HepG2 (cell line): ENCODE data around the gene FAM3A. TPM values are rescaled to one million over a fixed set of nuclear protein-coding genes. Genes with fewer than 3 reads are reported as not detected.

Experiments
- AGO2 ChIP-seq: fragments of 200-400 bp; formaldehyde crosslinking; optimal IDR thresholded peaks from 2 replicates; pipeline ENCODE3; 2017; ENCODE audit warnings: mild to moderate bottlenecking, low read depth, low read length, moderate library complexity
- ATRX ChIP-seq: sonication (generic); formaldehyde crosslinking; IDR thresholded peaks from 2 replicates; pipeline ENCODE4 v1.4.0; 2020; ENCODE audit warnings: missing genetic modification reagents, borderline replicate concordance
- CEBPB ChIP-seq: IDR thresholded peaks from 2 replicates; pipeline ENCODE4 v1.6.1; 2011; ENCODE audit warnings: low read depth, low read length, improper control_type of control experiment, borderline replicate concordance
- HDAC1 ChIP-seq: sonication (generic); formaldehyde crosslinking; IDR thresholded peaks from 2 replicates; pipeline ENCODE4 v1.5.1; 2020; ENCODE audit warnings: mild to moderate bottlenecking, missing genetic modification reagents
- KDM5B ChIP-seq: sonication (generic); formaldehyde crosslinking; IDR thresholded peaks from 2 replicates; pipeline ENCODE4 v1.4.0; 2020; ENCODE audit warnings: missing genetic modification reagents, mild to moderate bottlenecking, borderline replicate concordance
- POLR2G ChIP-seq: fragments of 200-400 bp; formaldehyde crosslinking; IDR thresholded peaks from 2 replicates; pipeline ENCODE4 v1.6.1; 2018; ENCODE audit warnings: mild to moderate bottlenecking, low read depth, low read length, moderate library complexity
- RXRB ChIP-seq: IDR thresholded peaks from 2 replicates; pipeline ENCODE4 v1.6.1; 2016; ENCODE audit warnings: borderline replicate concordance, missing genetic modification reagents, missing compliant biosample characterization
- polyA plus RNA-seq, 8 experiments: library from polyadenylated mRNA; depleted of rRNA in 3 of 8; stranded (reverse) in 7 of 8; unstranded in 1 of 8; fragments of >200 nt; fragmentation: Illumina TruSeq in 4 of 8; extraction: Trizol in 4 of 8; gene quantifications; 2 replicates each; pipeline versions ENCODE4 v1.2.1 to v1.2.3, GENCODE V29; 2011 to 2016; ENCODE audit warnings: low read depth in 4 of 8, missing spikeins in 1 of 8, mixed read lengths in 1 of 8; ENCODE audit not compliant: insufficient read depth in 1 of 8
- total RNA-seq, 5 experiments: library from RNA; depleted of rRNA; stranded (reverse); fragments of >200 nt; fragmentation: Illumina TruSeq; extraction: Trizol; gene quantifications; 2 replicates each; pipeline ENCODE4 v1.2.3, GENCODE V29; 2016; ENCODE audit warnings: low read depth in 1 of 5
- TF ChIP-seq, protein P1 (sequence below): sonication (generic); formaldehyde crosslinking; IDR thresholded peaks from 2 replicates; pipeline ENCODE4 v1.5.1; 2020; ENCODE audit warnings: mild to moderate bottlenecking, missing genetic modification reagents
- TF ChIP-seq, protein P2 (sequence below): IDR thresholded peaks from 2 replicates; pipeline ENCODE4 v1.6.1; 2016
- TF ChIP-seq, protein P3 (sequence below), 2 experiments: IDR thresholded peaks; 2 replicates each; pipeline ENCODE4 v1.6.1; 2011 to 2012; ENCODE audit warnings: low read length in 2 of 2, borderline replicate concordance in 1 of 2, low read depth in 1 of 2, mild to moderate bottlenecking in 1 of 2, moderate library complexity in 1 of 2

FAM3A gene
- total and polyA plus RNA-seq, 2 of the 13 experiments (the other 11 are each of a cell fraction or from before 2014, with no cell fraction given), result 11.2 to 22.7 TPM

DNA sequence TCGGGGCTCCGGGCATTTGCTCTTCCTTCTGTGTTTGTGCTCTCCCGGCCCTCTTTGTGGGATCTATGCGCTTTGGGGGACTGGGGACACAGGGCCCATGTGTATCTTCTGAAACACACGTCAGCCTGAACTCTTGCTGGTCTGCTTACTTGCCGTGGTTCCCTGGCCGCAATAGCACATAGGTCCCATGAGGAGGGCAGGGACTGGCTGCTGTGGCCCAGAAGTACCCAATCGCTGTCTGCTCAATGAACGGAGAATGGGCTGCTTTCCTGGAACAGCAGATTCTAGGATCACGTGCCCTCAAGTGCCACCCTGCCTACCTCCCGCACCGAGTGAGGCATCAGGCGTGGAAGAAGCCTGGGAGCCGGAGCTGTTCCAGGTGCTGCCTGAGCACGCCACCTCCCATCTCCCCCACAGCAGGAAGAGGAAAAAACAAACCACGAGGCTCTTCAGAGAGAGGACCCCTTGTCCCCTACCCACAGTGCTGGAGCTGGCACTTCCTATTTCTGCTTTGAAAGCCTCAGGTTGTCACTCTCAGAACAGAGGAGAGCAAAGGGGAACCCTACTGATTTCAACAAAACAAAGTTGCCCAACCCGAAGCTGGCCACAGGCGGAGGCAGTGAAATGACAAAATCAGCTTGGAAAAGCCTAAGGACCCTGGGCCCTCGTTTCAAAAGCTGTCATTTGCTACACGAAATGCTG, 26.8 kb upstream of the FAM3A start (continued):
- peak; percentile 53; the same call in 1 of the 2 replicates for TF ChIP-seq POLR2G
- TF ChIP-seq ATRX (CRISPR knock-in tag), result no peak
- TF ChIP-seq AGO2, result peak; percentile 56
- TF ChIP-seq, protein P1, sequence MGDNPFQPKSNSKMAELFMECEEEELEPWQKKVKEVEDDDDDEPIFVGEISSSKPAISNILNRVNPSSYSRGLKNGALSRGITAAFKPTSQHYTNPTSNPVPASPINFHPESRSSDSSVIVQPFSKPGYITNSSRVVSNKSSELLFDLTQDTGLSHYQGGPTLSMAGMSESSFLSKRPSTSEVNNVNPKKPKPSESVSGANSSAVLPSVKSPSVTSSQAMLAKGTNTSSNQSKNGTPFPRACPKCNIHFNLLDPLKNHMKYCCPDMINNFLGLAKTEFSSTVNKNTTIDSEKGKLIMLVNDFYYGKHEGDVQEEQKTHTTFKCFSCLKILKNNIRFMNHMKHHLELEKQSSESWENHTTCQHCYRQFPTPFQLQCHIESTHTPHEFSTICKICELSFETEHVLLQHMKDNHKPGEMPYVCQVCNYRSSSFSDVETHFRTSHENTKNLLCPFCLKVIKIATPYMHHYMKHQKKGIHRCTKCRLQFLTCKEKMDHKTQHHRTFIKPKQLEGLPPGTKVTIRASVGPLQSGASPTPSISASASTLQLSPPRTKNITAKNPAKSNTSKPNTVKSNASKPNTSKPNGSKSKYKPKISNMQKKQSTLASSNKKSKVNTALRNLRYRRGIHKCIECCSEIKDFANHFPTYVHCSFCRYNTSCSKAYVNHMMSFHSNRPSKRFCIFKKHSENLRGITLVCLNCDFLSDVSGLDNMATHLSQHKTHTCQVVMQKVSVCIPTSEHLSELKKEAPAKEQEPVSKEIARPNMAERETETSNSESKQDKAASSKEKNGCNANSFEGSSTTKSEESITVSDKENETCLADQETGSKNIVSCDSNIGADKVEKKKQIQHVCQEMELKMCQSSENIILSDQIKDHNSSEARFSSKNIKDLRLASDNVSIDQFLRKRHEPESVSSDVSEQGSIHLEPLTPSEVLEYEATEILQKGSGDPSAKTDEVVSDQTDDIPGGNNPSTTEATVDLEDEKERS (CRISPR knock-in tag), result 0 out of 2 replicates have a peak, but pooled peaks have one; percentile 55
- peak; percentile 42; the same call in 1 of the 2 replicates for TF ChIP-seq CEBPB
- 0 out of 2 replicates have a peak, but pooled peaks have one; percentile 16 for TF ChIP-seq RXRB
- TF ChIP-seq HDAC1 (CRISPR knock-in tag), result no peak
- TF ChIP-seq, protein P2, sequence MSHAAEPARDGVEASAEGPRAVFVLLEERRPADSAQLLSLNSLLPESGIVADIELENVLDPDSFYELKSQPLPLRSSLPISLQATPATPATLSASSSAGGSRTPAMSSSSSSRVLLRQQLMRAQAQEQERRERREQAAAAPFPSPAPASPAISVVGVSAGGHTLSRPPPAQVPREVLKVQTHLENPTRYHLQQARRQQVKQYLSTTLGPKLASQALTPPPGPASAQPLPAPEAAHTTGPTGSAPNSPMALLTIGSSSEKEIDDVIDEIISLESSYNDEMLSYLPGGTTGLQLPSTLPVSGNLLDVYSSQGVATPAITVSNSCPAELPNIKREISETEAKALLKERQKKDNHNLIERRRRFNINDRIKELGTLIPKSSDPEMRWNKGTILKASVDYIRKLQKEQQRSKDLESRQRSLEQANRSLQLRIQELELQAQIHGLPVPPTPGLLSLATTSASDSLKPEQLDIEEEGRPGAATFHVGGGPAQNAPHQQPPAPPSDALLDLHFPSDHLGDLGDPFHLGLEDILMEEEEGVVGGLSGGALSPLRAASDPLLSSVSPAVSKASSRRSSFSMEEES, result 0 out of 2 replicates have a peak, but pooled peaks have one; percentile 42
- TF ChIP-seq KDM5B (CRISPR knock-in tag), result 0 out of 2 replicates have a peak, but pooled peaks have one; percentile 25
- TF ChIP-seq, protein P3, sequence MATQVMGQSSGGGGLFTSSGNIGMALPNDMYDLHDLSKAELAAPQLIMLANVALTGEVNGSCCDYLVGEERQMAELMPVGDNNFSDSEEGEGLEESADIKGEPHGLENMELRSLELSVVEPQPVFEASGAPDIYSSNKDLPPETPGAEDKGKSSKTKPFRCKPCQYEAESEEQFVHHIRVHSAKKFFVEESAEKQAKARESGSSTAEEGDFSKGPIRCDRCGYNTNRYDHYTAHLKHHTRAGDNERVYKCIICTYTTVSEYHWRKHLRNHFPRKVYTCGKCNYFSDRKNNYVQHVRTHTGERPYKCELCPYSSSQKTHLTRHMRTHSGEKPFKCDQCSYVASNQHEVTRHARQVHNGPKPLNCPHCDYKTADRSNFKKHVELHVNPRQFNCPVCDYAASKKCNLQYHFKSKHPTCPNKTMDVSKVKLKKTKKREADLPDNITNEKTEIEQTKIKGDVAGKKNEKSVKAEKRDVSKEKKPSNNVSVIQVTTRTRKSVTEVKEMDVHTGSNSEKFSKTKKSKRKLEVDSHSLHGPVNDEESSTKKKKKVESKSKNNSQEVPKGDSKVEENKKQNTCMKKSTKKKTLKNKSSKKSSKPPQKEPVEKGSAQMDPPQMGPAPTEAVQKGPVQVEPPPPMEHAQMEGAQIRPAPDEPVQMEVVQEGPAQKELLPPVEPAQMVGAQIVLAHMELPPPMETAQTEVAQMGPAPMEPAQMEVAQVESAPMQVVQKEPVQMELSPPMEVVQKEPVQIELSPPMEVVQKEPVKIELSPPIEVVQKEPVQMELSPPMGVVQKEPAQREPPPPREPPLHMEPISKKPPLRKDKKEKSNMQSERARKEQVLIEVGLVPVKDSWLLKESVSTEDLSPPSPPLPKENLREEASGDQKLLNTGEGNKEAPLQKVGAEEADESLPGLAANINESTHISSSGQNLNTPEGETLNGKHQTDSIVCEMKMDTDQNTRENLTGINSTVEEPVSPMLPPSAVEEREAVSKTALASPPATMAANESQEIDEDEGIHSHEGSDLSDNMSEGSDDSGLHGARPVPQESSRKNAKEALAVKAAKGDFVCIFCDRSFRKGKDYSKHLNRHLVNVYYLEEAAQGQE (IDR thresholded peaks at IDR 0.05; ENCODE audit: borderline replicate concordance in 1 of 2, low read depth in 1 of 2, low read length in 2 of 2), result peak in 1 of 2 experiments; percentile 40; a peak in 1 of 4 replicates
- TF ChIP-seq, all 625 proteins: peak for 19
